GM21576 (cell line): ENCODE results near the gene ABCB11.
"Not testable (repeated sequence)": the region's sequence is repeated elsewhere in the genome, so short reads cannot be mapped to it uniquely, and the experiment has no call there.

Source experiments
- ATAC-seq: cut with Tn5 transposase; IDR thresholded peaks from one replicate; pipeline ENCODE4 v1.9.1; 2021; ENCODE audit warnings: mild to moderate bottlenecking, moderate library complexity; ENCODE audit not compliant: unreplicated experiment

Gene ABCB11

DNA sequence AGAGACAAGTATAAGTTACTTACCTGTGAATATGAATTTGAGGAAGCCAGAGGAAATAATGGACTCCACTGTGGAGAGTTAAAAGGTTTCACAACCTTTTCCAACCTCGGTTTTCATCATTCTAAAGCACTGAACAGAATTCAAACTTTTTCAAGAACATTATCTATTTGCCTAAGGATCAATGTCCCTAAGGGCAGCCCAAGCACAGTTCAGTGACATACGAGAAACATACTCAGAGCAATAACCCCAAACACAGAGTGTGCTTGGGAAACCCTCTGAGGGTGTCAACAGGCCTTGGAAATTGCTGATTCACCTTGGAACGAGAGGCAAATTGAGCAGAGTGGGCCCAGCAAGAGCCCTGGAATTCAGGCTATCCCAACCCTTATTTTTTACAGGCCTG is at the start of gene ABCB11:
Gene ABCB11, minus strand, starts transcription at position 123 of the 400 bp plus-strand sequence. CDS start 13,199 bp downstream, outside the sequence.
- ATAC-seq = no peak

GRCh38 chr2:169080250-169081069 is 49.3 kb upstream of the ABCB11 start:
- peak; percentile 76 for ATAC-seq

- ATAC-seq = no peak
These were observed 46.6 kb upstream of the ABCB11 start for GRCh38 chr2:169077674-169078240.

- no peak for ATAC-seq
These were observed 43.0 kb upstream of the ABCB11 start for GRCh38 chr2:169073963-169074751.

- no peak for ATAC-seq
These were observed 42.3 kb upstream of the ABCB11 start for GRCh38 chr2:169073211-169073962.

- ATAC-seq = peak; percentile 60
These were observed 41.2 kb upstream of the ABCB11 start for GRCh38 chr2:169072163-169072925.

DNA sequence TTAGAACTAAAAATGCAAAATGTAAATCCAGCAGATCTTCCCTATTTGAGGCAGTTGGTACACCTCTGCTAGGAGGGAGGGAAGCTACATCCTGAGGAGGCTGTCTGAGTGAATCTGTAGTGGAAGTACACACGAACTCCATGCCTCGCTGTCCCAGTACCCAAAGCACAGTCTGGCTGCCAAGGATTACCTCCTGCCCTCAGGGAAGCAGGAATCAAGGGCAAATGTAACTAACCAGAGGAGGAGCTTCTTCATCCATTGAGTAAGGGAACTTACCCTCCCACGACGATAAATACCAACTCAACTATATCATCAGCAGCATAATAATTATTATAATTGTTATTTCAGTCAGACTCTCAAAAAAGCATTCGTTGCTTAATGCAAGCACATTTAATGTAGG is 40.3 kb upstream of the ABCB11 start:
- no peak for ATAC-seq

DNA sequence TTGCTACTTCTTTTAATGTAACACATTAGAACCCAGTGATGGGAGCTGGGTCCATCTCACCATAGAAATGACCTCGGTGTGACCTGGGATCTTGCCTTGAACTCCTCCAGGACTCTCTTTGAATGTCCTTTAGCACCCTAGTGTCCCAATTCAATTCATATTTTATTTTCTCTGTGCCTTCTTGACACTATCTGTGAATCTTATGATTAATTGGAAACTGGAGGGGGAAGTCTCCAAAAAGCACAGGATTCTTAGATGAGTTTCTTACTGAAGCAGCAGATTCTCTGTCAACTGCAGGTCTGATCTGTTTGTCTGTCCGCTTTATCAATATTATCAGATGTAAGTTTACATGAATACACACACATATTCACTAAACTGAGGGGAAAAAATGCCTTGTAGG is 38.7 kb upstream of the ABCB11 start:
- ATAC-seq = no peak

DNA sequence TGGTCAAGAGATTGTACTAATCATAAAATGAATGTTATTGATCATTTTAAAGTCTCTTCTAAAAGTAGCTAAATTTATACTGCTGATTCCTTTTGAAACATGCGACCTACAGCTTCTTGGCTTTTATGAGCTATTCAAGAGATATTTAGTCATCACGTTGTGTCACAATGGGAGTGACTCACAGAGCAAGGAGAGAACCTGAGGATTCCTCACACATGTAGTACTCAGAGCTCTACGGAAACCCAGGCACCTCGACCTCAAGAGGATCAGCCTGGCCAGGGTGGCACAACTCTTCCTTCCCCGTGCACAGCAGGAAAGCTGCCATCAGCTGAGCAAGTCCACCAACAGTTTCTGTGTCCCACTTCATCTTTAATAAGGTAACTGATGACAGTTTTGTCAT is 38.2 kb upstream of the ABCB11 start, which contains the start of gene DHRS9:
Gene DHRS9, plus strand, starts transcription at position 223 of the 400 bp plus-strand sequence. CDS start 12,019 bp downstream, outside the sequence.
- ATAC-seq = no peak

- ATAC-seq = no peak
These were observed 35.8 kb upstream of the ABCB11 start for GRCh38 chr2:169066897-169067296.

DNA sequence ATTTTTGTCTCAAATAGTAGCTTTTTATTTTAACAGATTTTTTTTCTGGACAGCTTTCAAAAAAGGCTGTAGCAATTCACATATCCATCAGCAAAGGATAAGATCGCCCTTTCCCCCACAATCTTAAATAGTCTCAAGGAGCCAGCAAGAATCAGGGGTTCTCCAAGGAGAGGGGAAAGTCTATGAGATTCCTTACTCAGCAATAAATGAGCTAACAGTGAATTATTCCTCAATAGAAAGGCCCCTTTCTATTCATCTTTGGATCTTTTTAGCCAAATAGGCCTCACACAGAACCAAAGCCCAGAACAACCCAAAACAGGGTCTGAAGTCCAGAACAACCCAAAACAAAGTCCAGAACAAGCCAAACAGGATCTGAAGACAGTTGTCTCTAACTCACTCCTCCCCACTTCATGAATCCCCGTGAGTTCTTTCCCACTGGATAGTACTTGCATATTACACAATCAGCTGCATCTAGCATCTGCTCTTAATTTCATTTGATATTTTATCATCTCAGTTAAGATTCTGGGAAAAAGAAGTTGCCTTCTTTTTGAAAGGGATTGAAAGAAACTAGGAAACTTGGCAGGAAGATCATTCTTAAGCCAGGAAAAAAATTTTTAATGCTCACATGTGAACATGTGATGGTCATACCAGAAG is 34.9 kb upstream of the ABCB11 start:
- no peak for ATAC-seq

- no peak for ATAC-seq
These were observed 34.3 kb upstream of the ABCB11 start for GRCh38 chr2:169065422-169065821.

DNA sequence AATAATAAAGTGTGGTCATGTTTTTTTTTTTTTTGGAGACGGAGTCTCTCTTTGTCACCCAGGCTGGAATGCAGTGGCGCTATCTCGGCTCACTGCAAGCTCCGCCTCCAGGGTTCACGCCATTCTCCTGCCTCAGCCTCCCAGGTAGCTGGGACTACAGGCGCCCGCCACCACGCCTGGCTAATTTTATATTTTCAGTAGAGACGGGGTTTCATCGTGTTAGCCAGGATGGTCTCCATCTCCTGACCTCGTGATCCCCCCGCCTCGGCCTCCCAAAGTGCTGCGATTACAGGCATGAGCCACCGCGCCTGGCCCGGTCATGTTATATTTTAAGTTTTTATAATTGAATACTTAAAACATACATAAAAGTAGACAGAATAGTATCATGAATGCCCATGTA is 33.1 kb upstream of the ABCB11 start:
- not testable (repeated sequence) for ATAC-seq

DNA sequence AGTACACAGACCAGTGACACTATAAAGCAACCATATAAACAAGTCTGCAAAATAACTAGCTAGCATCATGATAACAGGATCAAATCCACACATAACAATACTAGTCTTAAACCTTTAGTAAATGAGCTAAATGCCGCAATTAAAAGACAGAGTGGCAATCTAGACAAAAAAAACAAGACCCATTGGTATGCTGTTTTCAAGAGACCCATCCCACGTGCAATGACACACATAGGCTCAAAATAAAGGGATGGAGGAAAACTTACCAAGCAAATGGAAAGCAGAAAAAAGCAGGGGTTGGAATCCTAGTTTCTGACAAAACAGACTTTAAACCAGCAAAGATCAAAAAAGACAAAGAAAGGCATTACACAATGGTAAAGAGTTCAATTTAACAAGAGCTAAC is 23.5 kb upstream of the ABCB11 start:
- not testable (repeated sequence) for ATAC-seq

DNA sequence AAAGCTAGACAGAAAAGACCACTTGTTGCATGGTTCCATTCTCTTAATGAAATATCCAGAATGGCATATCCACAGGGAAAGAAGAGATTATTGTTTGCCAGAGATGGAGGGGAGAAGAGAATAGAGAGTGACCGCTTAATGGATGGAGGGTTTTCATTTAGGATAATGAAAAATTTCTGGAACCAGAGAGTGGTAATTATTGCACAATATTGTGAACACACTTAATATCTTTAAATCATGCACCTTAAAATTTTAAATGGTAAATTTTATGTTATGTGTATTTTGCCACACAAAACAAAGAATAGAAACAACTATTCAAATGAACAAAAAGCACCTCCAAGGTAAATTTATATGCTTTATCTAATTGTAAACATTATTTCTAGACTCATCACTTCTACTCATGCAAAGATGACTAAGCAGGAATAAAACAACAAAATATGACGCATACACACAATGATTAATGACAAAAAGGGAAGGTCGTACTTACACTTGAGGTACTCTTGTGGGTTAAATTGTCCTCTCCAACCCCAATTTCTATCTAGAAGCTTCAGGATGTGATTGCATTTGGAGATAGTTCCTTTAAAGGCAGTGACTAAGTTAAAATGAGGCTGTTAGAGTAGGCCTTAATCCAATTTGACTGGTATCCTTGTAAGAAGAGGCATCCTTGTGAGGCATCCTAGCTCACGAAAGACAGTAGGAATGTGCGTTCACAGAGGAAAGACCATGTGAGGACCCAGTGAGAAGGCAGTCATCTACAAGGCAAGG is 19.5 kb upstream of the ABCB11 start:
- no peak for ATAC-seq

DNA sequence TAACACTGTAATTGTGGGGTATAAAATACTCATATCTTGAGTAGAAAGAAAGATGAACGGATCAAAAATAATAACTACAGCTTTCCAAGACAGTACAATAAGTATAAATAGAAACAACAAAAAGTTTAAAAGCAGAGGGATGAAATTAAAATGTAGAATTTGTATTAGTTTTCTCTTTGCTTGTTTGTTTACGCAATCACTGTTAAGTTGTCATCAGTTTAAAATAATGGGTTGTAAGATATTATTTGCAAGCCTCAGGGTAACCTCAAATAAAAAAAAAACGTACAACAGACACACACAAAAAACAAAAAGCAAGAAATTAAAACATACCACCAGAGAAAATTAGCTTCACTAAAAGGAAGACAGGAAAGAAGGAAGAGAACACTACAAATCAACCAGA is 18.0 kb upstream of the ABCB11 start:
- ATAC-seq = no peak

- no peak for ATAC-seq
These were observed 16.4 kb upstream of the ABCB11 start for GRCh38 chr2:169047256-169048250.
